Right lobe of liver (tissue), 4 donors: ENCODE results near the gene GNAL.

Experiments used
- CTCF ChIP-seq, 4 donors: fragments of 200-600 bp in 3 of 4; fragments of 450-650 bp in 1 of 4; IDR thresholded peaks; one replicate each; pipeline versions ENCODE4 v1.5.1 to v1.8.0; 2016 to 2022; ENCODE audit warnings: antibody characterized with exemption in 4 of 4, mild to moderate bottlenecking in 2 of 4
- POLR2A ChIP-seq: fragments of 450-650 bp; IDR thresholded peaks from one replicate; pipeline ENCODE4 v1.6.1; 2017; ENCODE audit warnings: antibody characterized with exemption, mild to moderate bottlenecking
- donor health status: DM: no; HTN: no; CAD: no.
- donor health status: DM: no; HTN: no; CAD: no.
- donor health status: DM: no; HTN: yes; CAD: no.

GRCh38 chr18:11792632-11793031 is 103.6 kb downstream of the GNAL start:
- TF ChIP-seq CTCF (IDR thresholded peaks at IDR 0.05) (no peak), POLR2A (no peak)
